GM18505 (cell line): ENCODE data around the gene HERC2.

ENCODE experiments used
- ATAC-seq: cut with Tn5 transposase; IDR thresholded peaks from one replicate; pipeline ENCODE4 v1.9.1; 2021; ENCODE audit not compliant: unreplicated experiment
- POLR2A ChIP-seq: IDR thresholded peaks from 4 replicates; pipeline ENCODE4 v1.6.1; 2011; ENCODE audit warnings: borderline replicate concordance; ENCODE audit not compliant: insufficient read depth, insufficient read length; ENCODE audit errors: extremely low read depth

HERC2 gene

GRCh38 chr15:28107904-28108275 is 214.1 kb downstream of the HERC2 start:
- no peak for ATAC-seq
- TF ChIP-seq POLR2A = no peak

GRCh38 chr15:28107111-28107903 is 214.7 kb downstream of the HERC2 start:
- ATAC-seq = no peak
- TF ChIP-seq POLR2A = no peak

- no peak for TF ChIP-seq POLR2A
- ATAC-seq = no peak
These were observed 215.5 kb downstream of the HERC2 start for GRCh38 chr15:28106294-28107110.

GRCh38 chr15:28105793-28106192 is 216.2 kb downstream of the HERC2 start:
- no peak for ATAC-seq
- no peak for TF ChIP-seq POLR2A

DNA sequence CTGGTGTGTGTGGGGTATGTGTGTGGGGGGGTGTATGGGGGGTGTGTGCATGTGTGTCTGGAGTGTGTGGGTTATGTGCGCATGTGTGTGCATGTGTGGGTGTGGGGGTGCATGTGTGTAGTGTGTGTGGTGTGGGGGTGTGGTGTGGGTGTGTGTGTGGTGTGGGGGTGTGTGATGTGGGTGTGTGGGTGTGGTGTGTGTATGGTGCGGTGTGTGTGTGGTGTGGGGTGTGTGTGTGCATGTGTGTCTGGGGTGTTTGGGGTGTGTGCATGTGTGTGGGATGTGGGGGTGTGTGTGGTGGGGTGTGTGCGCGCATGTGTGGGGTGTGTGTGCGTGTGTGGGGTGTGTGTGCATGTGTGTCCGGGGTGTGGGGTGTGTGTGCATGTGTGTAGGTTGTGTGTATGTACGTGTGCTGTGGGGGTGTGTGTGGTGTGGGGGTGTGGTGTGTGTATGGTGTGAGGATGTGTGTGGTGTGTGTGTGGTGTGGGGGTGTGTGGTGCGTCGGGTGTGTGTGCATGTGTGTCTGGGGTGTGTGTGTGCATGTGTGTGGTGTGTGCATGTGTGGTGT is 216.7 kb downstream of the HERC2 start:
- no peak for TF ChIP-seq POLR2A
- ATAC-seq = no peak

- ATAC-seq = no peak
- TF ChIP-seq POLR2A = no peak
These were observed 217.7 kb downstream of the HERC2 start for GRCh38 chr15:28104326-28104725.

DNA sequence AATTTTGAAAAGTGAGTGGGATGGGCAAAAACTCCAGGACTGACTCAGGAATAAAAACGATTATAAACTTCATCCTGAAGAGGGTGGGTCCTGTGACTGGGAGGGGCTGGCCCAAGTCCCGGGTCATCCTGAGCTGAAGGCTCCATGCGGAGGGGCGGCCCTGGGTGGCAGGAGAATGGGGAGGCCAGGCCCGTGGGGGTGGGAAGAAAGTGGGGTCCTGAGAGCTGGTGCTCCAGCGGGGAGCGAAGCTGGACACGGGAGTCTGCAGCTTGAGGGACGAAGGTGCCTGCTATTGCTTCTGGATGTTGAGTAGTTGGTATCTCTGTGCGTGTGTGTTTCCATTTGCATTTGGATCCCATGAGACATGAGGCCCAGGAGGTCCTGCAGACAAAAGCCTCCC is 218.1 kb downstream of the HERC2 start:
- no peak for TF ChIP-seq POLR2A
- no peak for ATAC-seq

- ATAC-seq = no peak
- no peak for TF ChIP-seq POLR2A
These were observed 220.0 kb downstream of the HERC2 start for GRCh38 chr15:28101983-28102441.

DNA sequence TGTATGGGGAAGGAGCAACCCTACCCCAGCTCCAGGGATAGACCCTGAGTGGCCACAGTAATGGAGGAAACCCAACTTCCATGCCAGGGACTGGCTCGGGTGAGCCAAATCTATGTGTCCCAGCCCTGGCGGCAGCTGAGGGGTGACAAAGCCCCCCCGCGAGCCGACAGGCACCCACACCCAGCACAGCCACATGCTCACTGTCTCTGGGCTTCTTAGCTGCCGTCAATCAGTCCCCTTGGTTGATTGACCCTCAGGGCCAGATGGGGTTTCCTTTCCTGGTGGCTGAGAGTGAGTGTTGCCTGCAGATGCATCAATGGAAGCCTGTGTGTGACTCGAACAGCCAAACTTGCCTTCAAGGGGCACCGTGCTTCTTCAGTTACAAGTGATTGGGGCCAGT is 220.8 kb downstream of the HERC2 start:
- no peak for TF ChIP-seq POLR2A
- ATAC-seq = no peak

DNA sequence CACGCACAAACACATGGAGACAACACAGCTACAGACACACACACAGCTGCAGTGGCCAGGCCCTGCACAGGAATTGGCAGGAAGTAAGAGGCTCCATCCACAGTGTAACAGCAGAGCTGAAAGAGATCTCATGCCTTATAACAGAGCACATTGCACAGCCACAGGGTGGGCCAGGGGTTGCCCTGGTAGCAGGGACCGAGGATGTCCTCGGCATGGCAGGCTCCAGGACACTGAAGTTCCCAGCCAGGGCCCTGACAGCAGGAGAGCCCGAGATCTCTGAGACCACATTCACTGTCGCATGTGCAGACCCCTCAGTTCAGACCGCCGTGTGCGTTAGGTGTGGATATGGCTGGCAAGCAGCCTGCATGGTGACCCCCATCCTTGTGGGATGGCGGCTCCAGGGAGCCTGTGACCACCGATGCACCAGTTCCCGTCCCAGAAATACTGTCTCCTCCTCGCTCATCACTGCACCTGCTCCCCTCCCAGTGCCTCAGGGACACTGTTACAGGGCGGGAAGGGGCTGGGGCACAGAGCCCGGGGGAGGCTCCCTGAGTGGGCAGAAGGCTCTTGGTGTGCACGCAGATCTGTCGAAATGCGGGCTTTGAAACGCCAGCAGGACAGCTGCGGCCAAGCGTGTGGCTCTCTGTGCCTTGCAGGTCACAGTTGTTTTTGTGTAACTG is 221.3 kb downstream of the HERC2 start:
- no peak for TF ChIP-seq POLR2A
- ATAC-seq = no peak

DNA sequence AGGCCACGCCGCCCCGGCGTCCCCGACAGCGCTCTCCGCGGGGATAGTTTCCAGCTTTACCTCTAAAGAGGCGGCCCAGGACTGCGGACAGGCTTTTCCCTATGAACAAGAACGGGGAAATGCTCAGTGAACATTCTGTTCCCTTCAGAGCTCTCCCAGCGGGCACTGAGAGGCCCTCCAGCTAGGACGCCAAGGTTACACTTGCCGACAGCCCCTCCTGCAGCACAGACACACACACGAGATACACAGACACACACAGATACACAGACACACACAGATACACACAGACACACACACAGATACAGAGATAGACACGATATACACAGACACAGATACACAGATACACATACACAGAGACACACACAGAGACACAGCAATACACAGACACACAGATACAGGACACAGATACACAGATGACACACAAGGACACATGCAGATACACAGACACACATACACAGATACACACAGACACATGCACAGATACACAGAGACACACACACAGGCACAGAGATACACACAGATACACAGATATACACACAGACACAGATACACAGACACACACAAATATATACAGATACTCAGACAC is 222.3 kb downstream of the HERC2 start:
- no peak for TF ChIP-seq POLR2A
- ATAC-seq = no peak

- TF ChIP-seq POLR2A = no peak
- no peak for ATAC-seq
These were observed 223.0 kb downstream of the HERC2 start, which contains the start of gene OCA2 for GRCh38 chr15:28098766-28099554. Gene OCA2, minus strand, starts transcription at chr15:28099315. Its CDS starts 17,441 bp downstream, at chr15:28081874.
